Suprapubic skin (tissue), 3 donors: ENCODE measurements around the gene WBP4.

ENCODE experiments used
- EP300 ChIP-seq: sonication (generic); formaldehyde crosslinking; IDR thresholded peaks from one replicate; pipeline ENCODE4 v1.6.1; 2017; ENCODE audit warnings: antibody characterized with exemption
- POLR2A ChIP-seq, 2 donors: fragments of 450-650 bp; IDR thresholded peaks; one replicate each; pipeline ENCODE4 v1.6.1; 2017; ENCODE audit warnings: antibody characterized with exemption in 2 of 2, mild to moderate bottlenecking in 2 of 2, moderate library complexity in 2 of 2
- TF ChIP-seq, protein P1 (sequence below), 2 donors: fragments of 200-600 bp in 1 of 2; fragments of 450-650 bp in 1 of 2; sonication (generic) in 1 of 2; IDR thresholded peaks; one replicate each; pipeline ENCODE4 v1.5.1; 2016 to 2019; ENCODE audit warnings: antibody characterized with exemption in 2 of 2, mild to moderate bottlenecking in 1 of 2, moderate library complexity in 1 of 2

- TF ChIP-seq, protein P1, sequence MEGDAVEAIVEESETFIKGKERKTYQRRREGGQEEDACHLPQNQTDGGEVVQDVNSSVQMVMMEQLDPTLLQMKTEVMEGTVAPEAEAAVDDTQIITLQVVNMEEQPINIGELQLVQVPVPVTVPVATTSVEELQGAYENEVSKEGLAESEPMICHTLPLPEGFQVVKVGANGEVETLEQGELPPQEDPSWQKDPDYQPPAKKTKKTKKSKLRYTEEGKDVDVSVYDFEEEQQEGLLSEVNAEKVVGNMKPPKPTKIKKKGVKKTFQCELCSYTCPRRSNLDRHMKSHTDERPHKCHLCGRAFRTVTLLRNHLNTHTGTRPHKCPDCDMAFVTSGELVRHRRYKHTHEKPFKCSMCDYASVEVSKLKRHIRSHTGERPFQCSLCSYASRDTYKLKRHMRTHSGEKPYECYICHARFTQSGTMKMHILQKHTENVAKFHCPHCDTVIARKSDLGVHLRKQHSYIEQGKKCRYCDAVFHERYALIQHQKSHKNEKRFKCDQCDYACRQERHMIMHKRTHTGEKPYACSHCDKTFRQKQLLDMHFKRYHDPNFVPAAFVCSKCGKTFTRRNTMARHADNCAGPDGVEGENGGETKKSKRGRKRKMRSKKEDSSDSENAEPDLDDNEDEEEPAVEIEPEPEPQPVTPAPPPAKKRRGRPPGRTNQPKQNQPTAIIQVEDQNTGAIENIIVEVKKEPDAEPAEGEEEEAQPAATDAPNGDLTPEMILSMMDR (IDR thresholded peaks at IDR 0.05): no peak
- TF ChIP-seq EP300 (no peak), POLR2A (IDR thresholded peaks at IDR 0.05) (no peak)
These were observed 21.6 kb upstream of the WBP4 start for GRCh38 chr13:41039746-41040145.
